Caki2 (cell line): ENCODE measurements around the gene LY6G5B. TPM values are rescaled to one million over a fixed set of nuclear protein-coding genes. Genes with fewer than 3 reads are reported as not detected.

Experiments
- DNase-seq: peaks from one replicate; pipeline ENCODE4 v3.0.0-alpha.2; 2015; ENCODE audit warnings: low read depth
- in situ Hi-C: cut with HindIII; loops from 2 replicates; pipeline ENCODE4 v1.10.0; 2016; ENCODE audit warnings: low sequenced_read_pairs, low pct_unique_long_range_greater_than_20kb, mixed read lengths
- total RNA-seq: library from RNA; depleted of rRNA; stranded (reverse); fragments of >200 nt; shearing (Covaris generic); gene quantifications from 2 replicates; pipeline ENCODE4 v1.2.3, GENCODE V29; 2014; ENCODE audit warnings: low replicate concordance; rRNA removed

The LY6G5B gene, protein sequence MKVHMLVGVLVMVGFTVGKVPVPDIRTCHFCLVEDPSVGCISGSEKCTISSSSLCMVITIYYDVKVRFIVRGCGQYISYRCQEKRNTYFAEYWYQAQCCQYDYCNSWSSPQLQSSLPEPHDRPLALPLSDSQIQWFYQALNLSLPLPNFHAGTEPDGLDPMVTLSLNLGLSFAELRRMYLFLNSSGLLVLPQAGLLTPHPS
- total RNA-seq: not detected in 2 replicates

DNA sequence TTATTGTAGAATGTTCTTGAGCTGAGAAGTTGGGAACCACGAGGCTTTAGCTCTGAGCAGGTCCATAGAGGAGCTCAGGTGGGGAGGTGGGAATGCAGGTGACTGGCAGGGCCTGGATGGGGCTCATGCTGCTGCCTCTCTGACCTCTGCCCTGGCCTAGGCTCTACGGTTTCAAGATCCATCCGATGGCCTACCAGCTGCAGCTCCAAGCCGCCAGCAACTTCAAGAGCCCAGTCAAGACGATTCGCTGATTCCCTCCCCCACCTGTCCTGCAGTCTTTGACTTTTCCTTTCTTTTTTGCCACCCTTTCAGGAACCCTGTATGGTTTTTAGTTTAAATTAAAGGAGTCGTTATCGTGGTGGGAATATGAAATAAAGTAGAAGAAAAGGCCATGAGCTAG, at the start of gene LY6G5B:
Gene LY6G5B, plus strand, starts transcription at position 301 of the 400 bp plus-strand sequence. CDS start 975 bp downstream, outside the sequence.
- no peak for DNase-seq
- in situ Hi-C loops: no loop called here

- in situ Hi-C loops: no loop called here
- no peak for DNase-seq
Observed at GRCh38 chr6:31620586-31621319, 49.0 kb upstream of the LY6G5B start, which contains the start of gene PRRC2A. Gene PRRC2A (plus strand): TSS chr6:31620715. CDS start chr6:31622790, 2,075 bp downstream.

DNA sequence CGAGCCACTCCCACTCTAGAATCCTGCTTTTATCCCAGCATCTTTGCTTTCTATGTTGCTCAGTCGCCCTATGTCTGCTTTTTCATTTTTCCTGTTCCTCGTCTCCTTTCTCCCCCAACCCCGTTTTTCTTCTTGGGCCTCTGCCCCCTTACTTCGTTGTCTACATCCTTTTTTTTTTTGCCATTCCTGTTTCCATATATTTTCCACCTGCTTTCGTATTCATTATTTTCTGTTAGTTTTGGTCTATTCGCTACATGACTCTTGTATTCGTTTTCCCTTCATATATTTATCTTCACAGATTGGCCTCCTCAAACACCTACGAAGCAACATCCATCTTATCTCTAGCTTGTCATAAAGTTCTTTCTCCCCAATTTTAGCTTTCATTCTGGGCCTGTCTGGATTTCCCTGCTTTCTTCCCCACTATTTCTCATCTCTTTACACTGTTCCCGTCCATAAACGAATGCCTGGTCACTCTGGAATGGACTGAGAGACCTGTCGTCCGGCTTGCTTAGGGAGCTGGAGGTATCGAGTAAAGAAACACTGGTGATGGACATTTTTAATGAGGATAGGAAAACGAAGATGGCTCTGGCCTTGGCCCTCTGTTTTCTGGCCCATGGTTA, 48.3 kb upstream of the LY6G5B start:
- DNase-seq: no peak
- in situ Hi-C loops: no loop called here

GRCh38 chr6:31621991-31622390, 47.8 kb upstream of the LY6G5B start:
- in situ Hi-C loops: no loop called here
- DNase-seq: no peak

- no peak for DNase-seq
- in situ Hi-C loops: no loop called here
Observed at GRCh38 chr6:31622684-31623091, 47.1 kb upstream of the LY6G5B start.

DNA sequence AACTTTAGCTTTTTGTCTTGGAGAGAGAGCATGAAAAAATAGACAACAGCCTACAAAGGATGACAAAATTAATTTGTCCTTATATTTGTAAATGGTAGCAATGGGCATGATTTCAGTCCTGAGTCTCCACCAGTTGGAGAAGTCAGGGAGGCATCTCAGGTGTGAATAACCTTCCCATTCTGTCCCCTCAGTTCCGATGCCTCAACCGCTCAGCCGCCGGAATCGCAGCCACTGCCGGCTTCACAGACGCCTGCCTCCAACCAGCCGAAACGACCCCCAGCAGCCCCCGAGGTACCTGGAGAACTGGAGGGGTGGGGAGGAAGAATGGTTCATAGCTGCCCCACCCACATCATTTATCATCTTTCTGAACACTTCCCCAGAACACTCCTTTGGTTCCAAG, 45.7 kb upstream of the LY6G5B start:
- in situ Hi-C loops: no loop called here
- no peak for DNase-seq

- no peak for DNase-seq
- in situ Hi-C loops: no loop called here
Observed at GRCh38 chr6:31626952-31627351, 42.8 kb upstream of the LY6G5B start.

- in situ Hi-C loops: no loop called here
- no peak for DNase-seq
Observed at GRCh38 chr6:31627690-31628287, 42.0 kb upstream of the LY6G5B start.

- in situ Hi-C loops: no loop called here
- DNase-seq: no peak
Observed at GRCh38 chr6:31629014-31629413, 40.8 kb upstream of the LY6G5B start.

DNA sequence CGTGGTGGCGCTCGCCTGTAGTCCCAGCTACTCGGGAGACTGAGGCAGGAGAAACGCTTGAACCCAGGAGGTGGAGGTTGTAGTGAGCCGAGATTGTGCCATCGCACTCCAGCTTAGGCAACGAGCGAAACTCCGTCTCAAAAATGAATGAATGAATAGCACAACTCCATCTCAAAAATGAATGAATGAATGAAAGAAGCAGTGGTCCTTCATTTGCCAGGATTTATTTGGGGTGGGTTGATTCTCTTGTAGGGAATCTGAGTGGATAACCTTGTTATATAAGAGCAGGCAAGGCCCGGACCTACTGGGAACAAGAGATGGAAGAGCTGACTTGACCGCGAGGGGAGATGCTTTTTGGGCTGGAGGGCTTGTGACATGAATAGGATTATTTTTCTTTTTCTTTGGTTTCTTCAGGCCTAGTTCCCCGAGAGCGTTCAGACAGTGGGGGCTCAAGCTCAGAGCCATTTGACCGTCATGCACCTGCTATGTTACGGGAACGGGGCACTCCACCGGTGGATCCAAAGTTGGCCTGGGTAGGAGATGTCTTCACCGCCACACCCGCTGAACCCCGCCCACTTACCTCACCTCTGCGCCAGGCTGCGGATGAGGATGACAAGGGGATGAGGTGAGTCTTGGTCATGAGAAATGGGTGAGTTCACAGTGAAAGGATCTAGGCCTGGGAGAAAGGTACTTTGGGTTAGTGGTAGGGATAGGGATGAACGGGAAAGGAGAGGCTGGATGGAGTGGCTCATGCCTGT, 39.4 kb upstream of the LY6G5B start:
- no peak for DNase-seq
- in situ Hi-C loops: no loop called here

GRCh38 chr6:31631209-31631608, 38.6 kb upstream of the LY6G5B start:
- no peak for DNase-seq
- in situ Hi-C loops: no loop called here

GRCh38 chr6:31631681-31632278, 38.0 kb upstream of the LY6G5B start:
- DNase-seq: no peak
- in situ Hi-C loops: no loop called here

DNA sequence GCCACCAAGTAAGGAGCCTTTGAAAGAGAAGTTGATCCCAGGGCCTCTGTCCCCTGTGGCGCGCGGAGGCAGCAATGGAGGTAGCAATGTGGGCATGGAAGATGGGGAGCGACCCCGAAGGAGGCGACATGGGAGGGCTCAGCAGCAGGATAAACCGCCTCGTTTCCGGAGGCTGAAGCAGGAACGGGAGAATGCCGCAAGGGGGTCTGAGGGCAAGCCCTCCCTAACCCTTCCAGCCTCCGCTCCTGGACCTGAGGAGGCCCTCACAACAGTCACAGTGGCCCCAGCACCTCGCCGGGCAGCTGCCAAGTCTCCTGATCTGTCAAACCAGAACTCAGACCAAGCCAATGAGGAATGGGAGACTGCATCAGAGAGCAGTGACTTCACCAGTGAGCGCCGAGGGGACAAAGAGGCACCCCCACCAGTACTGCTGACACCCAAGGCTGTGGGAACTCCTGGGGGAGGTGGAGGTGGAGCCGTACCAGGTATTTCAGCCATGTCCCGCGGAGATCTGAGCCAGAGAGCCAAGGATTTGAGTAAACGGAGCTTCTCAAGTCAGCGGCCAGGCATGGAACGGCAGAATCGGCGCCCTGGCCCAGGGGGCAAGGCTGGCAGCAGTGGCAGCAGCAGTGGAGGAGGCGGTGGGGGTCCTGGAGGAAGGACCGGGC, 37.4 kb upstream of the LY6G5B start:
- in situ Hi-C loops: no loop called here
- DNase-seq: no peak

DNA sequence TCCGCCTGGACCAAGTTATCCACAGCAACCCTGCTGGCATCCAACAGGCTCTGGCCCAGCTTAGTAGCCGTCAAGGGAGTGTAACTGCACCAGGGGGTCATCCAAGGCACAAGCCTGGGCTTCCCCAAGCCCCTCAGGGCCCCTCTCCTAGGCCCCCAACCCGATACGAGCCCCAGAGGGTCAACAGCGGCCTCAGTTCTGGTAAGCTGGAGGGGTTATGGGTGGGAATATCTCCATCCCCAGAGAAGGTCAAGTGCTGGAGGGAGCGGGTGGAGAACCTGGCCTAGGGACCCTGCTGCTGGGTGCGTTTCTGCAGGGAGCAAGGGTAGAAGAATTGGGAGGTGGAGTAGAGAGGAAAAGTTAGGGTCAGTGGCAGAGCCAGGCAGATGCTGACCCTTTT, 36.3 kb upstream of the LY6G5B start:
- in situ Hi-C loops: no loop called here
- DNase-seq: no peak

GRCh38 chr6:31634131-31634530, 35.6 kb upstream of the LY6G5B start:
- in situ Hi-C loops: no loop called here

DNA sequence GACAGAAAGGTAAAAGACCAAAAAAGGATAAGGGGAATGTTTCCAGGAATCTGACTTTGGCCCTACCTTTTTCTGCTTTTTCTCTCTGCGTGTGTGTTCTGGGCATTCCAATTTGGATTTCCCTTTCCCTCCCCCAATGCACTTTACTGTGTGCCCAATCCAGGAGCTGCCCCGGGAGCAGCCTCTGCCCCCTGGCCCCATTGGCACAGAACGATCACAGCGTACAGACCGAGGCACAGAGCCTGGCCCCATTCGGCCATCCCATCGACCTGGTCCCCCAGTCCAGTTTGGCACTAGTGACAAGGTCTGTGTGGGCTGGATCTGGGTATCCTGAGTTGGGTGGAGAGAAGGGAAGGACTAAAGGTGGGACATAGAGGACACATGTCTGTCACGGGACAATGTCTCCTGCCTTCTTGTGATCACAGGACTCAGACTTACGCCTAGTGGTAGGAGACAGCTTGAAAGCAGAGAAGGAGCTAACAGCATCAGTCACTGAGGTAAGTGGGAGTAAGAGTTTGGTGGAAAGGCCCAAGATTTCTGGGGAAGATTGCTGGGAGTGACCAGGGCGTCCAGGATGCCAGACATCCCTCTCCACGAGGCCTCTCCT, 34.7 kb upstream of the LY6G5B start:
- in situ Hi-C loops: no loop called here
- DNase-seq: no peak

More at GRCh38 chr6:31634131-31634530, 35.6 kb upstream of the LY6G5B start:
- no peak for DNase-seq
